GM12878 (cell line): ENCODE data around the gene SEMA5A.

Experiments
- ATF2 ChIP-seq: IDR thresholded peaks from 2 replicates; pipeline ENCODE4 v1.6.1; 2012; ENCODE audit warnings: low read length, inconsistent platforms
- CTCF ChIP-seq, 3 experiments: IDR thresholded peaks in 2 of 3; conservative IDR thresholded peaks in 1 of 3; 2 replicates each; pipeline ENCODE4 v1.5.1; 2011; ENCODE audit warnings: low read depth in 3 of 3, low read length in 3 of 3, mild to moderate bottlenecking in 3 of 3, control low read depth in 2 of 3, moderate library complexity in 2 of 3, inconsistent platforms in 1 of 3, mixed read lengths in 1 of 3; ENCODE audit not compliant: control insufficient read depth in 2 of 3, insufficient read depth in 1 of 3; ENCODE audit errors: extremely low read depth in 1 of 3
- EP300 ChIP-seq, 2 experiments: fragments of 150-350 bp in 1 of 2; IDR thresholded peaks; 2 replicates each; pipeline ENCODE4 v1.6.1; 2011 to 2012; ENCODE audit warnings: low read depth in 2 of 2, low read length in 2 of 2, borderline replicate concordance in 1 of 2, improper control_type of control experiment in 1 of 2, inconsistent platforms in 1 of 2; ENCODE audit not compliant: control insufficient read depth in 1 of 2
- FOS ChIP-seq: IDR thresholded peaks from 3 replicates; pipeline ENCODE4 v1.6.1; 2011; ENCODE audit warnings: borderline replicate concordance; ENCODE audit not compliant: insufficient read length; ENCODE audit errors: extremely low read depth
- JUND ChIP-seq: IDR thresholded peaks from 2 replicates; pipeline ENCODE4 v1.6.1; 2012; ENCODE audit warnings: low read depth, mild to moderate bottlenecking, low read length, improper control_type of control experiment, moderate library complexity
- POLR2AphosphoS5 ChIP-seq: IDR thresholded peaks from 2 replicates; pipeline ENCODE4 v1.6.1; 2011; ENCODE audit warnings: mild to moderate bottlenecking, low read length, inconsistent platforms
- STAT3 ChIP-seq: IDR thresholded peaks from 2 replicates; pipeline ENCODE4 v1.6.1; 2011; ENCODE audit warnings: low read depth, low read length, improper control_type of control experiment
- ZNF274 ChIP-seq: IDR thresholded peaks from one replicate; pipeline ENCODE4 v1.8.0; 2011; ENCODE audit not compliant: insufficient read length, insufficient read depth

GRCh38 chr5:9587135-9587534 lies 41.3 kb upstream of the SEMA5A start:
- TF ChIP-seq POLR2AphosphoS5 (no peak), CTCF (IDR thresholded peaks at IDR 0.05 in 2 of 3, conservative IDR thresholded peaks at IDR 0.05 in 1 of 3; ENCODE audit: control insufficient read depth in 2 of 3, extremely low read depth in 1 of 3, insufficient read depth in 1 of 3, low read depth in 3 of 3, low read length in 3 of 3) (no peak), JUND (no peak), EP300 (IDR thresholded peaks at IDR 0.05; ENCODE audit: borderline replicate concordance in 1 of 2, control insufficient read depth in 1 of 2, low read depth in 2 of 2, low read length in 2 of 2) (no peak), STAT3 (no peak), FOS (no peak), ATF2 (no peak), ZNF274 (no peak)
